ENCODE data around the gene GEMIN4.
"Not testable (repeated sequence)": the region's sequence is repeated elsewhere in the genome, so short reads cannot be mapped to it uniquely, and the experiment has no call there.

The GEMIN4 gene

DNA sequence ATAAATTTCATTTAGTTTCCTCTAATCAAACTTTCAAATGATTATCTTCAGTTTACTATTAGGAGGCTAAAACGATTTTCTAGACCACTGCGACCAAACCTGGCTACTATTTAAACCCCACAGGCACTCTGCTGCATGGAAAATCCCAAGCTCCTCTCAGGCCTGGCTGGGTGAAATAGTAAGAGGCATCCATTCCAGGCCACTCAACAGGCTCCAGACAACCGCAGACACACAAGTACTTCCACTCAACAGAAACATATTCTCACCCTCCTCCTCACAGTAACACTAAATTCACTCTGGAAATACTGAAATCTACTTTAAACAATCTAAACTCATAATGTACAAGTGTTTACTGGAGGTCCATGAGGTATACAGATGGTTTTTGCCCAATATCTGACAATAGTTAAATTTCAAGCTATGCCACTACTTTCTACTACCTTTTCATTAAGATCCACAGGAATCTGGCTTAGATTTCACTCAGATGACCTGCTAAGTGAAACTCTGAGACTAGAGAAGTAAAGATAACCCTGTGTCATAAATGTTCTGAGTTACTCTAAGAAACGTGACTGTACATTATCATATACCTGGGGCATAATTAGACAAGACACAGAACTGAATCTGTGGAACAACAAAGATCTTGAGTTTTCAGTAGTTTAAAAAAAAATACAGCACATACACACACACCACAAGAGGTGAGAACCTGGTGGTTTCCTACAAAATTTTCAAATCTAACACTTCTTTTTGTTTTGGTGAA lies 47.8 kb downstream of the GEMIN4 start:
- no peak for DNase-seq (ENCODE audit: extremely low read depth in 1 of 2, low read depth in 1 of 2)

DNA sequence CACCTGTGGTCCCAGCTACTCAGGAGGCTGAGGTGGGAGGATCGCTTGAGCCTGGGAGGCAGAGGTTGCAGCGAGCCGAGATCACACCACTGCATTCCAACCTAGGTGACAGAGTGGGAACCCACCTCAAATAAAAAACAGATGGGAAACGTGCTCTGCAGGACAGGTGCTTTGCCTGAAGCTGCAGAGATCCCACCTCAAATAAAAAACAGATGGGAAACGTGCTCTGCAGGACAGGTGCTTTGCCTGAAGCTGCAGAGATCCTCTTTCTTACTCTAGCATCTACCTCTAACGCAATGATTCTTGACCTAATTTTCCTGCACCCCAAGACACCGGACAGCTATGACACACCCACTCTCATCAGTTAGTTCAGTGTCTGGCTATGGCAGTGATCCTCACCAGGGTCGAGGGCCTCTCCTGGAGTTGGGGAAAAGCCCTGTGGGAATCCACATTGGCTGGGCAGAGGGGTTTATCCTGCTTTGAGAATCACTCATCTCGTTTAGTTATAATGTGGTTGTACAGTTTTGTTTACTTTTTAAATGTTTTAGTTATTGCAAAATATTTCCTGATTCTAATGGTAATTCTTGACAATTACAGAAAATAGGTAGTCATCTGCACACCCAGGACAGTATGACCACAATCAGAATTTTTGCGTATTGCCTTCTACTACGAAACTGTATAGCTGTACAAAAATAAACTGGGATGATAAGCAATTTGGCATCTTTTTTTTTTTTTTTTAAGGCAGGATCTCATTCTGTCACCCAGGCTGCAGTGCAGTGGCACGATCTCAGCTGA lies 48.8 kb downstream of the GEMIN4 start:
- no peak for DNase-seq (ENCODE audit: extremely low read depth in 1 of 2, low read depth in 1 of 2)

DNA sequence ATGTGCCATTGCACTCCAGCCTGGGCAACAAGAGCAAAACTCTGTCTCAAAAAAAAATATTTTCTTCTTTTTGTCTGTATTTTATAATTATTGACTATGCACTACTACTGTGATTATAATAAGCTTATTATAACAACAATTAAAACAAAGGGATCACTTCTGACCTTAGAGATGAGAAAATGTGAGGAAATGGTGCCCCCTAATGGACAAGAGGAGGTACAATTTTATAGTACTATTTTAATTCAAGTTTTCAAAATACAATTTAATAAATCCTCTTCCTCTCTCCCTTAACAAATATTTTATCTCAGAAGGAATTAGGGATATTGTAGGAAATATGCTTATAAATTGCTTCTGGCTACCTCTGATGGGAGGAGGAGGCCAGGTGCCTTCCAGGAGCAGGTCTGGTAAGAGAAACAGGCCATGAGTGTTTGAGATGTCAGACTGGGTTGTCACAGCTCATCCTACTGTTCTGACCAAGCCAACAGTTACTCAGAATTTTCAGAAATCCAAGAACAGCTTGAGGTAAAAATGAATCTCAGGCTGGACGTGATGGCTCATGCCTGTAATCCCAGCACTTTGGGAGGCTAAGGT lies 51.5 kb downstream of the GEMIN4 start:
- no peak for DNase-seq (ENCODE audit: extremely low read depth in 1 of 2, low read depth in 1 of 2)

DNA sequence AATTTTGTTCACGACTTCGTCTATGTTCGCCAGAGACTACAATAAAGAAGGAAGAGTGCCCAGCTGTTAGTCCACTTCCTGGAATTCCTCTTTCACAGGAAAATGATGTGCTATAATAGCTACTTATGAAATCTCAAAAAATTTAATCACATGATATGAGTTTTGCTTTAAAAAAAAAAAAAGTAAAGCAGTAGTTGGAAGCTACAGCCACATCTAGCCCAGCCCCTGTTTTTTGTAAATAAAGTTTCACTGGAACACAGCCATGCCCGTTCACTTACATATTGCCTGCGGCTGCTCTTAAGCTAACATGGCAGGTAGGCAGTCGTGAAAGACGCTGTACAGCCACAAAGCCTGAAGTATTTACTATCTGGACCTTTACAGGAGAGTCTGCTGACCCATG lies 52.7 kb downstream of the GEMIN4 start:
- no peak for DNase-seq (ENCODE audit: extremely low read depth in 1 of 2, low read depth in 1 of 2)

DNA sequence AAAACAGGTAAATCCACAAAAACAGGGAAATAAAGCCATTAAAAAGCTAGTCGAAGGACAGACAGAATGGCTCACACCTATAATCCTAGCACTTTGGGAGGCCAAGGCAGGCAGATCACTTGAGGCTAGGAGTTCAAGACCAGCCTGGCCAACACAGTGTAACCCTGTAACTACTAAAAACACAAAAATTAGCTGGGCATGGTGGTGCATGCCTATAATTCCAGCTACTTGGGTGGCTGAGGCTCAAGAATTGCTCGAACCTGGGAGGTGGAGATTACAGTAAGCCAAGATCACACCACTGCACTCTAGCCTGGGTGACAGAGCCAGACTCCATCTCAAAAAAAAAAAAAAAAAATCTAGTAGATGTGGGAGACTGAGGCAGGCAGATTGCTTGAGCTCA lies 54.0 kb downstream of the GEMIN4 start:
- DNase-seq (ENCODE audit: extremely low read depth in 1 of 2, low read depth in 1 of 2) = not testable (repeated sequence)

DNA sequence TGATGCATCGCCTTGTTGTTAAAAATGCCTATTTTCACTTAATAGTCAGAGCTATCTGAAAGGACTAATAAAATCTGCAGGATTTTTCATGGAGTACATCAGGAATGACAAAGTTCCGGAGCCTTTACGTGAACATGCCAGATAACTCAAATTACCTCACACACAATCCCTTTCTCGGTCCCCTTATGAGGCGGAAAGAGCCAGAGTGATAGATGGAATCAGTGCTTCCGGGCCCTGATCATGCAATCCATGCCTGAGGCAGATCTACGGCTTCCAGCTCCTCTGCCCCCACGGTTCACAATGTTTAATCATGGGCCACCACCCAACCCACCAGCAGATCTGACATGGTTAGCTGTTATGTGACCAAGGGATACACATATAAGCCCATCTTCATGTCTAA lies 54.4 kb downstream of the GEMIN4 start:
- DNase-seq (ENCODE audit: extremely low read depth in 1 of 2, low read depth in 1 of 2) = no peak

DNA sequence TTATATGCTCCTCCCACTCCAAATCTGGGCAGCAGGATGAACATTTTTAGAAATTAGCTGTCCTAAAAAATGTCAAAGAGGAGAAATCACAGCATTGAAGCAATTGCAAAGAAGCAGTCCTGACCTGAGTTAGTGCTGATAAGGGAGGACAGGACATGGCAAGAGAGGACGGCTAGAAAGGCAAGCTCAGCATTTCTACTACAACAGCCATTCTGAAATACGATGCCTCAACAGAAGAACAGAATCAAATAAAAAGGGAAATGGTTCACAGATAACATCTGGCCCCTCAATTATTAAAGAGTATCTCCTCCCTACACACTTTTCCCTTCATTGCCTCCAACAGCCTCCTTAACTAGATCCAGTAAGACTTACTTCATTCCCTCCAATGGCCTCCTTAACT lies 55.7 kb downstream of the GEMIN4 start:
- DNase-seq (ENCODE audit: extremely low read depth in 1 of 2, low read depth in 1 of 2) = no peak
